Measurements from ENCODE around the gene SYNJ1. TPM values are rescaled to one million over a fixed set of nuclear protein-coding genes. Genes with fewer than 3 reads are reported as not detected.
A peak's percentile ranks its signal among the peaks of the same experiment; 100 is the strongest.

Gene SYNJ1
- total and polyA plus RNA-seq, 2 experiments from 2014 or later, result 1.4 to 4.2 TPM

DNA sequence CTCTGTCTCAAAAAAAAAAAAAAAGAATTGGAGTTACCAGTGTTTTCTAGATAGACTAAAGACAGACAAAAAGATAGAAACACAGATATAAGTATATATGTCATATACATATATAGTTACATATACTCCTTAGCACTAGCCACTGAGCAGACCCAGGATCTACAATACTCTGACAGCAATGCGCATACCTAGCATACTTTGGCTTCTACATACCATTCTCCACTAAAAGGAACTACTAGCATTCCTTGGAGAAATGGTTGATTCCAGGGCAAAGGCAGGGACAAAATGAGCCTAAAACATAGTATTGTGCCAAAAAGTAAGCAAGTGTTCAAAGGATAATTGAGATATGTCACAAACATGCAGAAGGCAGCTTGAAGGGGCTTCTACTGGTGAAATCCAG is 22.7 kb downstream of the SYNJ1 start:
- peak; percentile 84 for ATAC-seq
- no peaks in the 10 kb centered on the region for H4K20me1 ChIP-seq (replicated peaks; ENCODE audit: insufficient read depth)

DNA sequence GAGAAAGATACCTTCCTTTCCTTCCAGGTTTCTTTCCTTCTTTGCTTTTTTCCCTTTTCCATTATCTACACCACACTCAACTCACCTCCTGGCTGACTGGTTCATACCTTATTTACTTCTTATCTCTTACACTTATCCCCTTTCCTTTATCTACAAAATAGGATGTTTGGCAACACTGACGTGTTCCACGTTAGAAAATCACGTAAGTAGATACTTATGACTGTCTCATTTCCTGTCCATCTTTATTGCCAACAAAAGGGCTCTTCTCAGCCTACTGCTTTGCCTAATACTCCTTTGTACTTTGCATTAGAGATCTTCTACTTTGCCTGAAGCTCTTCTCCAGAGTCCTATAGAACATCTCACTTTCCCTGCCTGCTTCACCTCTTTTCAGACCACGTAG is 25.1 kb downstream of the SYNJ1 start:
- no peak for DNase-seq (ENCODE audit: low spot score)
- Mint-ChIP-seq H3K36me3 (ENCODE audit: low read depth) (no peaks in the 10 kb centered on the region), H3K4me1 (peaks cover 12% of the 10 kb centered on the region; the same call in 2 of the 3 replicates), H3K9me3 (no peaks in the 10 kb centered on the region), H3K27ac (peak overlapping the region; percentile 4; the same call in 1 of the 2 replicates), H3K27me3 (ENCODE audit: insufficient read depth, low read depth, poor library complexity) (no peaks in the 10 kb centered on the region), H3K4me3 (no peak overlapping the region)
- Histone ChIP-seq H4K20me1 (replicated peaks; ENCODE audit: insufficient read depth) (no peaks in the 10 kb centered on the region), H3K4me3 (no peak overlapping the region), H3K9me2 (ENCODE audit: insufficient read depth) (no peaks in the 10 kb centered on the region), H3F3A (replicated peaks; ENCODE audit: low read depth) (no peaks in the 10 kb centered on the region), H3K27me3 (ENCODE audit: insufficient read depth) (no peaks in the 10 kb centered on the region), H2AFZ (no peak overlapping the region), H3K4me1 (ENCODE audit: insufficient read depth) (peaks cover 8% of the 10 kb centered on the region; the same call in 1 of the 2 replicates), H3K36me3 (ENCODE audit: insufficient read depth) (no peaks in the 10 kb centered on the region), H3K27ac (ENCODE audit: low read depth) (no peak overlapping the region), H3K4me2 (no peak overlapping the region), H3K79me2 (replicated peaks; ENCODE audit: insufficient read depth) (no peaks in the 10 kb centered on the region)
- TF ChIP-seq CREB1 (CRISPR knock-in tag; IDR thresholded peaks at IDR 0.05; ENCODE audit: low read depth), result no peak
- ATAC-seq, result no peak

More for the DNA sequence above, 22.7 kb downstream of the SYNJ1 start:
- Histone ChIP-seq H3K36me3 (ENCODE audit: insufficient read depth) (no peaks in the 10 kb centered on the region), H3K4me2 (no peak overlapping the region), H3K27me3 (ENCODE audit: insufficient read depth) (no peaks in the 10 kb centered on the region), H3K4me3 (no peak overlapping the region), H2AFZ (no peak overlapping the region), H3K4me1 (ENCODE audit: insufficient read depth) (peaks cover 9% of the 10 kb centered on the region; the same call in 1 of the 2 replicates), H3K79me2 (replicated peaks; ENCODE audit: insufficient read depth) (no peaks in the 10 kb centered on the region), H3F3A (replicated peaks; ENCODE audit: low read depth) (no peaks in the 10 kb centered on the region), H3K9me2 (ENCODE audit: insufficient read depth) (no peaks in the 10 kb centered on the region), H3K27ac (ENCODE audit: low read depth) (0 out of 2 replicates have a peak overlapping the region, but pooled peaks have one; percentile 37)
- peak; percentile 56 for DNase-seq (ENCODE audit: low spot score)
- no peaks in the 10 kb centered on the region for H3K27me3 Mint-ChIP-seq (ENCODE audit: insufficient read depth, low read depth, poor library complexity)
- H3K4me1 Mint-ChIP-seq, result peaks cover 12% of the 10 kb centered on the region; the same call in 2 of the 3 replicates
- H3K27ac Mint-ChIP-seq, result 0 out of 2 replicates have a peak overlapping the region, but pooled peaks have one; percentile 51
- H3K36me3 Mint-ChIP-seq (ENCODE audit: low read depth), result no peaks in the 10 kb centered on the region
- no peak overlapping the region for H3K4me3 Mint-ChIP-seq
- no peaks in the 10 kb centered on the region for H3K9me3 Mint-ChIP-seq
- TF ChIP-seq EZH2 (IDR thresholded peaks at IDR 0.05; ENCODE audit: low read depth, unreplicated experiment) (no peak), ZNF114 (CRISPR knock-in tag; IDR thresholded peaks at IDR 0.05) (no peak), POLR2AphosphoS5 (IDR thresholded peaks at IDR 0.05; ENCODE audit: low read depth) (no peak), STAT1 (IDR thresholded peaks at IDR 0.05; ENCODE audit: unreplicated experiment) (no peak)

DNA sequence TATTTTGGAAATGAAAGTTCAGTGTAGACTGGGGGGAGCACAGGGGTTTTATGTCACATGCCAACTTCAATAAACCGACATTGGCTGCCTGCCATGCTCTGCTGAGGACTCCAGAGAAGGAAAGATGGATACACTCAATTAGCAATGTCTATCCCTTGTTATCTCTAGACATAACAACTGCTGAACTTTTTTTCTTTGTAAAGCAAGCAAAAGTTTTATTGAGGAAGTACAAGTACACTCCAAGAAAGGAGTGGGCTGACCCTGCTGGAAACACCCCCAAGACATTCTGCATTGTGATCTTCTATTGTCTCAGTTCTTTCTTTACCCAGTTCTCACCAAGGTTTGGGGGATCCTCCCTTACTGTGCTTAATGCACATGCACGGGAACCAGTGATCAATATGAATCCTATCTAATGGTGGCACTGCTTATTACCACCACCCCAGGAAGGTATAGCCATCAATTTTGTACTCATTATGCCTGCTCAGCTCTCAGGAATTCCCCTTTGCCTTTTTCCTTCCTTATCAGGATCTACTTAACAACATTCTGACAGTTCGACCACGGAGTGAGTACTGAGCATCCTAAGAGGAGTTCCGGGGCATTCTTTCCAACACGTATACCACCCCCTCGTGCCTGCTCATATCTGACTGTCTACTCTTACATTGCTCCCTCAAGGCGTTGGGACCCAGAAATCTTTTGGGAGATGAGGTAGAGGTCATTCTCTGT is 28.7 kb downstream of the SYNJ1 start:
- Histone ChIP-seq H3K36me3 (ENCODE audit: insufficient read depth) (no peaks in the 10 kb centered on the region), H3K9me2 (ENCODE audit: insufficient read depth) (no peaks in the 10 kb centered on the region), H3K27me3 (ENCODE audit: insufficient read depth) (no peaks in the 10 kb centered on the region), H3K27ac (ENCODE audit: low read depth) (no peak overlapping the region), H3K4me3 (no peak overlapping the region), H3K4me1 (ENCODE audit: insufficient read depth) (no peaks in the 10 kb centered on the region; the same call in 1 of the 2 replicates), H3F3A (replicated peaks; ENCODE audit: low read depth) (no peaks in the 10 kb centered on the region), H2AFZ (no peak overlapping the region), H3K4me2 (no peak overlapping the region), H4K20me1 (replicated peaks; ENCODE audit: insufficient read depth) (no peaks in the 10 kb centered on the region), H3K79me2 (replicated peaks; ENCODE audit: insufficient read depth) (no peaks in the 10 kb centered on the region)
- no peak for ATAC-seq
- TF ChIP-seq EZH2 (IDR thresholded peaks at IDR 0.05; ENCODE audit: low read depth, unreplicated experiment), result no peak
- TF ChIP-seq STAT1 (IDR thresholded peaks at IDR 0.05; ENCODE audit: unreplicated experiment), result no peak
- TF ChIP-seq EZH2phosphoT487 (IDR thresholded peaks at IDR 0.05; ENCODE audit: unreplicated experiment), result no peak
- no peak for TF ChIP-seq NANOG (IDR thresholded peaks at IDR 0.05; ENCODE audit: borderline replicate concordance)
- TF ChIP-seq, protein P1, sequence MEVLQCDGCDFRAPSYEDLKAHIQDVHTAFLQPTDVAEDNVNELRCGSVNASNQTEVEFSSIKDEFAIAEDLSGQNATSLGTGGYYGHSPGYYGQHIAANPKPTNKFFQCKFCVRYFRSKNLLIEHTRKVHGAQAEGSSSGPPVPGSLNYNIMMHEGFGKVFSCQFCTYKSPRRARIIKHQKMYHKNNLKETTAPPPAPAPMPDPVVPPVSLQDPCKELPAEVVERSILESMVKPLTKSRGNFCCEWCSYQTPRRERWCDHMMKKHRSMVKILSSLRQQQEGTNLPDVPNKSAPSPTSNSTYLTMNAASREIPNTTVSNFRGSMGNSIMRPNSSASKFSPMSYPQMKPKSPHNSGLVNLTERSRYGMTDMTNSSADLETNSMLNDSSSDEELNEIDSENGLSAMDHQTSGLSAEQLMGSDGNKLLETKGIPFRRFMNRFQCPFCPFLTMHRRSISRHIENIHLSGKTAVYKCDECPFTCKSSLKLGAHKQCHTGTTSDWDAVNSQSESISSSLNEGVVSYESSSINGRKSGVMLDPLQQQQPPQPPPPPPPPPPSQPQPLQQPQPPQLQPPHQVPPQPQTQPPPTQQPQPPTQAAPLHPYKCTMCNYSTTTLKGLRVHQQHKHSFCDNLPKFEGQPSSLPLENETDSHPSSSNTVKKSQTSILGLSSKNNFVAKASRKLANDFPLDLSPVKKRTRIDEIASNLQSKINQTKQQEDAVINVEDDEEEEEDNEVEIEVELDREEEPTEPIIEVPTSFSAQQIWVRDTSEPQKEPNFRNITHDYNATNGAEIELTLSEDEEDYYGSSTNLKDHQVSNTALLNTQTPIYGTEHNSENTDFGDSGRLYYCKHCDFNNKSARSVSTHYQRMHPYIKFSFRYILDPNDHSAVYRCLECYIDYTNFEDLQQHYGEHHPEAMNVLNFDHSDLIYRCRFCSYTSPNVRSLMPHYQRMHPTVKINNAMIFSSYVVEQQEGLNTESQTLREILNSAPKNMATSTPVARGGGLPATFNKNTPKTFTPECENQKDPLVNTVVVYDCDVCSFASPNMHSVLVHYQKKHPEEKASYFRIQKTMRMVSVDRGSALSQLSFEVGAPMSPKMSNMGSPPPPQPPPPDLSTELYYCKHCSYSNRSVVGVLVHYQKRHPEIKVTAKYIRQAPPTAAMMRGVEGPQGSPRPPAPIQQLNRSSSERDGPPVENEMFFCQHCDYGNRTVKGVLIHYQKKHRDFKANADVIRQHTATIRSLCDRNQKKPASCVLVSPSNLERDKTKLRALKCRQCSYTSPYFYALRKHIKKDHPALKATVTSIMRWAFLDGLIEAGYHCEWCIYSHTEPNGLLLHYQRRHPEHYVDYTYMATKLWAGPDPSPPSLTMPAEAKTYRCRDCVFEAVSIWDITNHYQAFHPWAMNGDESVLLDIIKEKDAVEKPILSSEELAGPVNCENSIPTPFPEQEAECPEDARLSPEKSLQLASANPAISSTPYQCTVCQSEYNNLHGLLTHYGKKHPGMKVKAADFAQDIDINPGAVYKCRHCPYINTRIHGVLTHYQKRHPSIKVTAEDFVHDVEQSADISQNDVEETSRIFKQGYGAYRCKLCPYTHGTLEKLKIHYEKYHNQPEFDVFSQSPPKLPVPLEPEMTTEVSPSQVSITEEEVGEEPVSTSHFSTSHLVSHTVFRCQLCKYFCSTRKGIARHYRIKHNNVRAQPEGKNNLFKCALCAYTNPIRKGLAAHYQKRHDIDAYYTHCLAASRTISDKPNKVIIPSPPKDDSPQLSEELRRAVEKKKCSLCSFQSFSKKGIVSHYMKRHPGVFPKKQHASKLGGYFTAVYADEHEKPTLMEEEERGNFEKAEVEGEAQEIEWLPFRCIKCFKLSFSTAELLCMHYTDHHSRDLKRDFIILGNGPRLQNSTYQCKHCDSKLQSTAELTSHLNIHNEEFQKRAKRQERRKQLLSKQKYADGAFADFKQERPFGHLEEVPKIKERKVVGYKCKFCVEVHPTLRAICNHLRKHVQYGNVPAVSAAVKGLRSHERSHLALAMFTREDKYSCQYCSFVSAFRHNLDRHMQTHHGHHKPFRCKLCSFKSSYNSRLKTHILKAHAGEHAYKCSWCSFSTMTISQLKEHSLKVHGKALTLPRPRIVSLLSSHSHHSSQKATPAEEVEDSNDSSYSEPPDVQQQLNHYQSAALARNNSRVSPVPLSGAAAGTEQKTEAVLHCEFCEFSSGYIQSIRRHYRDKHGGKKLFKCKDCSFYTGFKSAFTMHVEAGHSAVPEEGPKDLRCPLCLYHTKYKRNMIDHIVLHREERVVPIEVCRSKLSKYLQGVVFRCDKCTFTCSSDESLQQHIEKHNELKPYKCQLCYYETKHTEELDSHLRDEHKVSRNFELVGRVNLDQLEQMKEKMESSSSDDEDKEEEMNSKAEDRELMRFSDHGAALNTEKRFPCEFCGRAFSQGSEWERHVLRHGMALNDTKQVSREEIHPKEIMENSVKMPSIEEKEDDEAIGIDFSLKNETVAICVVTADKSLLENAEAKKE (CRISPR knock-in tag; IDR thresholded peaks at IDR 0.05), result no peak
- Mint-ChIP-seq H3K27me3 (ENCODE audit: insufficient read depth, low read depth, poor library complexity) (no peaks in the 10 kb centered on the region), H3K36me3 (ENCODE audit: low read depth) (no peaks in the 10 kb centered on the region), H3K9me3 (no peaks in the 10 kb centered on the region), H3K4me3 (no peak overlapping the region), H3K27ac (no peak overlapping the region), H3K4me1 (peaks cover 9% of the 10 kb centered on the region; the same call in 2 of the 3 replicates)
- DNase-seq (ENCODE audit: low spot score), result no peak
